GM23338 (cell line): ENCODE data around the gene MANSC1.

Source experiments
- POLR2AphosphoS5 ChIP-seq: IDR thresholded peaks from 2 replicates; pipeline ENCODE4 v1.6.1; 2016; ENCODE audit warnings: antibody characterized with exemption, low read depth
- TF ChIP-seq, protein P1 (sequence below), 2 experiments: fragments of 200-600 bp in 1 of 2; sonication (generic) in 1 of 2; conservative IDR thresholded peaks; 2 replicates each; pipeline versions ENCODE4 v1.5.1 to v1.6.1; 2016 to 2017; ENCODE audit warnings: antibody characterized with exemption in 2 of 2, low read depth in 2 of 2, mild to moderate bottlenecking in 2 of 2, moderate library complexity in 1 of 2

- TF ChIP-seq, protein P1, sequence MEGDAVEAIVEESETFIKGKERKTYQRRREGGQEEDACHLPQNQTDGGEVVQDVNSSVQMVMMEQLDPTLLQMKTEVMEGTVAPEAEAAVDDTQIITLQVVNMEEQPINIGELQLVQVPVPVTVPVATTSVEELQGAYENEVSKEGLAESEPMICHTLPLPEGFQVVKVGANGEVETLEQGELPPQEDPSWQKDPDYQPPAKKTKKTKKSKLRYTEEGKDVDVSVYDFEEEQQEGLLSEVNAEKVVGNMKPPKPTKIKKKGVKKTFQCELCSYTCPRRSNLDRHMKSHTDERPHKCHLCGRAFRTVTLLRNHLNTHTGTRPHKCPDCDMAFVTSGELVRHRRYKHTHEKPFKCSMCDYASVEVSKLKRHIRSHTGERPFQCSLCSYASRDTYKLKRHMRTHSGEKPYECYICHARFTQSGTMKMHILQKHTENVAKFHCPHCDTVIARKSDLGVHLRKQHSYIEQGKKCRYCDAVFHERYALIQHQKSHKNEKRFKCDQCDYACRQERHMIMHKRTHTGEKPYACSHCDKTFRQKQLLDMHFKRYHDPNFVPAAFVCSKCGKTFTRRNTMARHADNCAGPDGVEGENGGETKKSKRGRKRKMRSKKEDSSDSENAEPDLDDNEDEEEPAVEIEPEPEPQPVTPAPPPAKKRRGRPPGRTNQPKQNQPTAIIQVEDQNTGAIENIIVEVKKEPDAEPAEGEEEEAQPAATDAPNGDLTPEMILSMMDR (conservative IDR thresholded peaks at IDR 0.05; ENCODE audit: low read depth in 2 of 2) = no peak
- no peak for TF ChIP-seq POLR2AphosphoS5
These were observed 26.9 kb downstream of the MANSC1 start for GRCh38 chr12:12323118-12323517.
